Colon (tissue), 2 donors: ENCODE results near the gene ADAM8.

Source experiments
- FAIRE-seq: peaks from 2 replicates; lab custom pipeline; 2012; peaks lifted over from hg19 to GRCh38; lab: Jason Lieb, UNC
- donor health status: control.
- donor health status: control.

ADAM8 gene

GRCh38 chr10:133308421-133309099, 31.9 kb upstream of the ADAM8 start, which contains the start of the genes TUBGCP2 and ZNF511:
Gene TUBGCP2, minus strand, starts transcription at chr10:133308872. Its CDS starts 5,931 bp downstream, at chr10:133302941.
Gene ZNF511, plus strand, starts transcription at chr10:133308914. Its CDS starts 30 bp downstream, at chr10:133308944.
- no peak for FAIRE-seq

DNA sequence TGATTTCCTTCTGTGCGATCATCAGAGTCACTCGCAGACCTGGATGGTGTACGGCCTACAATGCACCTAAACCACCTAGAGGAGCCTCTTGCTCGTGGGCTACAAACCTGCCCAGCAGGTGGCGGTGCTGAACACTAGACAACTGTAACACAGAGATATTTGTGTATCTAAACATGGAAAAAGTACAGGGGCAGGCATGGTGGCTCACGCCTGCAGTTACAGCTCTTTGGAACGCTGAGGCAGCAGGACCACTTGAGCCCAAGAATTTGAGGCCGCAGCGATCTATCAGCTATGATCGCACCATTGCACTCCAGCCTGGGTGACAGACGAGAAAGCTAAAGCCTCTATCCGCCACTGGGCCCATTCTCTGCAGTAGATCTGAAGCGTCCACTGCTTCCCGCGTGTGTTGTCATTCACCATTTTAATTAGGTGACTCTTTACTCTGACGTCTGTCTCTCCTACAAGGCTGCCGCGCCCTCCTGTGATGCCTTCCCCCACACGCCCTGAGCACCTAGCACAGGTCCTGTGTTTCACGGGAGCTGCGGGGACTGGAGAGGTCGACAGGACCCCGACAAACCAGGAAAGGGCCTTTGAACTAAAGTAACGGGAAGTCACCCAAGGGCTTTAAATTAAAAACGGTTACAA, 31.2 kb upstream of the ADAM8 start:
- FAIRE-seq = no peak

- FAIRE-seq = no peak
These were observed 30.3 kb upstream of the ADAM8 start for GRCh38 chr10:133306941-133307379.

GRCh38 chr10:133306097-133306476, 29.4 kb upstream of the ADAM8 start:
- FAIRE-seq = no peak

DNA sequence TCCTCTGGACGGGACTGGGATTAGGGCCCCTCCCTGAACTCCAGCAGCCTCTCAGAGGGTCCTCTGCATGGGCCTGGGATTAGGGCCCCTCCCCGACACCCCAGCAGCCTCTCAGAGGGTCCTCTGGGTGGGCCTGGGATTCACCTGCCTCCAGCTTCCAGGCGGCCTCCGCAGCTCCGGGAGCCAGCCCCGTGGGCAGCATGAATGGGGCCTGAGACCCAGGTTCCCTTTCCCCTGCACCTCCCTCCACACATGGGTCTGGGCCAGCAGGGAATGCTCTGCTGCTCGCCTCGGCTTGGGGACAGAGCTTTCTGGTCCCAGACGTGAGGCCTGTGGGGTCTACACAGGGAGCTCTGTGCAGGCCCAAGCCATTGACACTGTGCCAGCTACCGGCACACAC, 26.5 kb upstream of the ADAM8 start:
- no peak for FAIRE-seq

- no peak for FAIRE-seq
These were observed 25.6 kb upstream of the ADAM8 start for GRCh38 chr10:133302230-133302629.

GRCh38 chr10:133299738-133300137, 23.1 kb upstream of the ADAM8 start:
- no peak for FAIRE-seq

DNA sequence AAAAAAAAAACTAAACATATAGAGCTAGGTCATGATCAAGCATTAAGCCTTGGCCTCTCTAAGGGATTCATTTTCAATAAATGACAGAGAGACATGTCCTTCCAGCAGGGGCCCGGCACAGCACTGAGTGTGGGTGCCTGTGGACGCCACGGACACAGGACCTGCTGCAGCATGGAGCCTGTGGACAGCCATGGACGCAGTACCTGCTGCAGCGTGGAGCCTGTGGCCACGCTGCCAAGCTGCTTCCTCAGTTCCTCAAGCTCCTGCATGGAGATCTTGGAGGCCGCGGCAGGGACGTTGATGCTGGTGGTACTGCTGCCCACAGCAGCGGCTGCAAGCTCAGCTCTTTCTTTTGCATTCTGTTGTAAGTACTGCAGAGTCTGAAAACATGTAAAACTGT, 22.6 kb upstream of the ADAM8 start:
- no peak for FAIRE-seq

DNA sequence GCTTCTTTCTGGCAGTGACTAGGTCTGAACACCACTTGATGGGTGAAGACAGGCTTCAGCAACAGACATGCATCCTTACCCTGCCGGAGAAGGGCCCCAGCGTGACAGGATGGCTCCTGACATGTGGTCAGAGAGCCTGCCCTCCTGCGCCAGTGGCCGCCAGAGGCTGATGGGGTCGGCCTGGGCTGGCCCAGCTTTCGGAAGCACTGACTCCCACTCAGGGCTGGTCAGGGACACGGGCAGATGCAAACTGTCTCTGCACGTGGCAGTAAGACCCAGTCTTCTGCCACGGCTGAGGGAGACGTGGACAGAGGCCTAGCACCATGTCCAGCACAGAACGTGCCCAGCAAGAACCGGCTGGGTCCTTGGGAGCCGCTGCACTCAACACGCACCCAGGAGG, 21.8 kb upstream of the ADAM8 start:
- no peak for FAIRE-seq

- no peak for FAIRE-seq
These were observed 20.8 kb upstream of the ADAM8 start for GRCh38 chr10:133297504-133297903.

- no peak for FAIRE-seq
These were observed 19.0 kb upstream of the ADAM8 start for GRCh38 chr10:133295426-133296320.

DNA sequence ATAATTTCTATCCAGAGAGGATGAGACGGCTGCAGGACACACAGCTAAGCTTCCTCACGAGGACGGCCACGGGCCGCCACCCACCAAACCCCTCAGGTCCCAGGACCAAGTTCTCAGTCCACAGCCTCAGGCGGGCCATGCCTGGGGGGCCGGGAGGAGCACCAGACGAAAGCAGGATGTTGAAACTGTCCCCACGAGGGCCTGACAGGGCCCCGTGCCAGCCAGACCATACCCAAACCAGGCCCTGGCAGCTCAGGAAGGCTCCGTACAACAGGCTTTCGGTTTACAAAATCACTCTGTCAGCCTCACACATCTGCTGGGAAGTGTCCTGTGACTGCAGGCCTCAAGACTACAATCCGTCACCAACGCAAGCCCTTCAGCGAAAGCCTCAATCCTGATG, 17.5 kb upstream of the ADAM8 start:
- FAIRE-seq = no peak

- no peak for FAIRE-seq
These were observed 17.1 kb upstream of the ADAM8 start for GRCh38 chr10:133293810-133294119.

DNA sequence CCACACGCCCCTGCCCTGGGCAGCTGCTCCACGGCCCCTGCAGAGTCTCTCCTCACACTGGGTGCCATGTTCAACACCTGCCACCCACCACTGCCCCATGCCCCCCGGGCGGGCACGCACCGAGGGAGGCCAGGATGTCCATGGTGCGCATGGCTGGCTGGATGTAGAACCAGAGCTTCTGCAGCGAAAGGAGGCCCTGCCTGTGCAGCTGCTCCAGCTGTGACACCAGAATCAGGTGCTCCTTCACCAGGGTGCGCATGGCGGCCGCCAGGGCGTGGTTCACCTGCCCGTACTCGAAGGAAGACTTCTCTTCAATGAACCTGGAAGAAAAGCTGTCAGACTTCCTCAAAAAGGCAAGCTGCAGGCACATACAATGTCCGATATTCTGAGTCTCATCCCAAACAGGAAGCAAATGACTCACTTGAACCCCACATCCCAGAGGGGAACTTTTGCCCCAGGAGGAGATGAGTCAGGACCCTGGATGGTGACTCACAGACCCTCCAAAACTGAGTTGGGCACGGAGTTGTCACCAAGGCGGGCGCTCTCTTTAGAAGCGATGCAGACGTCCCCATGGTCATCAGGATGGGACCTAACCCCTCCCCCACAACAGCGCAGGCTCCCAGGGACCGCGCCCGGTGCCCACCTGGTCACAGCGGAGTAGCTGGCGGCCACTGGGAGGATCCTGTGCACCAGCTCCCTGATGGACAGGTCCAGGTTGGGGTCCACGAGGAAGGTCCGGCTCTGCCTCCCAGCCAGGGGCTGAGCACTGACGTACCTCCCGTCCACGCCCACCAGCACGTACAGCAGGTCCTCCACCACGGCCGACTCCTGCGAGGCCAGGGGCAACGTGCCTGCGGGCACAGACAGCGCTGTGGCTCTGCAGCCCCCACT, 16.5 kb upstream of the ADAM8 start:
- no peak for FAIRE-seq

GRCh38 chr10:133289761-133290160, 13.1 kb upstream of the ADAM8 start:
- no peak for FAIRE-seq

DNA sequence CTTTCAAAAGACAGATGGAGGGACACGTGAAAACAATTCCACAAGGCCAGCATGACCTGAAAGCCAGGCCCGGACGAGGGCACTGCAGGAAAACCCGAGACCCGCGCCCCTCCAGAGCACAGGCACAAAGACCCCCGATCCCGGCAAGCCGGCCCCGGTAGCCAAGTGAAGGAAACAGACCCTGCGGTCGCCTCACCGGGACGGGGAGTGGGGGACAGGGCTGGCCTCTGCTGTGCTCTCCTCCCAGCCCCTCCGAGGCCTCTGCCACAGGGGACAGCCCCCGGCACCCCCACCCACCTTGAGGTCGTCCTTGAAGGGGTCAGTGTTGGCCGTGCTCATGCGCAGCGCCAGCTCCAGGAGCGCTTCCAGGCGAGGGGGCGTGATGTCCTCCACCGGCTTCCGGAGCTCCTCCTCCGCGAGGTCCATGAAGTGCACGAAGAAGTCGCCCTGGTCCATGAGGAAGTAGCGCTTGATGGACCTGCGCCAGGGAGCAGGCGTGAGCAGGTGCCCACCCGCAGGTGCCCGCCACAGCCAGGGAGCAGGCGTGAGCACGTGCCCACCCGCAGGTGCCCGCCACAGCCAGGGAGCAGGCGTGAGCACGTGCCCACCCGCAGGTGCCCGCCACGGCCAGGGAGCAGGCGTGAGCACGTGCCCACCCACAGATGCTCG, 11.3 kb upstream of the ADAM8 start:
- no peak for FAIRE-seq

- no peak for FAIRE-seq
These were observed 9.7 kb upstream of the ADAM8 start for GRCh38 chr10:133286366-133286765.

GRCh38 chr10:133285217-133285616, 8.5 kb upstream of the ADAM8 start:
- no peak for FAIRE-seq

GRCh38 chr10:133283931-133284330, 7.3 kb upstream of the ADAM8 start:
- FAIRE-seq = no peak

GRCh38 chr10:133282846-133283390, 6.2 kb upstream of the ADAM8 start:
- no peak for FAIRE-seq
